ENCODE data around the gene THOP1.
A peak's percentile ranks its signal among the peaks of the same experiment; 100 is the strongest.
"Not testable (repeated sequence)": the region's sequence is repeated elsewhere in the genome, so short reads cannot be mapped to it uniquely, and the experiment has no call there.

Gene THOP1

DNA sequence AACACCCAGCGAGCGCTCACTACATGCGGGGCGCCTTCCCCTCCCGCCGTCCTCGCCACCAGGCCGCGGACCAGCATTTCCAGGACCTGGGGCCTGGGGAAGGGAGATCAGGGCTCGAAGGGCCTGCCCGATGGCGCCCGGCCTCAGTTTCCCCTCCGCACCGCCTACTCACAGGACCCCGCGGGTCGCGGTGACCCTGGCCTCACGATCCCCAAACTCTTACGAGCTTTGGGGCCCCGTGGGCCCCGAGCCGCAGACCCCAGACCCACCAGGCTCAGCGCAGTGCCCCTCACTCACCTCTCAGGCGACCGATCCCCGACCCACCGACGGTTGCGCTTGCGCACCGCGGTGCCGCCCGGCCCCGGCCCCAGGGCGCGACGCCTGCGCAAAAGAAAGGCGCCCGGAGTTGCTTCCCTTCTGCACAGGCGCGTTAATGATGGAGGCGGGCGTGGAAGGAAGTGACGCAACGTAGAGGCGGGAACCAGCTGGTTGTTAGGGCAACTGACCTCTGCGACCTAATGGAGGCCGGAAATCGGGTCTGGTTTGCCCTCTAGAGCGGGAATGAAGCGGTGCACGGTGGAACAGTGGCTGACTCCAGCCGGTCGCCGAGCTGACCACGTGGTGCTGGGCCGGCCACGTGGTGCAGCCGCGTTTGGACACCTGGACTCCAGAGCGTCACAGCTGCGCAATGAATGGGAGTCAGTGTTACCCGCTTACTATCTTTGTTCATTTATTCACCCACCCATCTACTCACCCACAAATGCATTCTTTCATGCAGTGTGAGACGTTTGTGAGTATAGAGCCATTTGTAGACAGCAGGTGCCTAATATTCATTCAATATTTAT is 2.1 kb upstream of the THOP1 start, which contains the start of gene SGTA:
Gene SGTA (minus strand): TSS at position 338 of the 845 bp plus-strand sequence. CDS start 14,205 bp downstream, outside the sequence.
- peak; percentile 96 for DNase-seq

DNA sequence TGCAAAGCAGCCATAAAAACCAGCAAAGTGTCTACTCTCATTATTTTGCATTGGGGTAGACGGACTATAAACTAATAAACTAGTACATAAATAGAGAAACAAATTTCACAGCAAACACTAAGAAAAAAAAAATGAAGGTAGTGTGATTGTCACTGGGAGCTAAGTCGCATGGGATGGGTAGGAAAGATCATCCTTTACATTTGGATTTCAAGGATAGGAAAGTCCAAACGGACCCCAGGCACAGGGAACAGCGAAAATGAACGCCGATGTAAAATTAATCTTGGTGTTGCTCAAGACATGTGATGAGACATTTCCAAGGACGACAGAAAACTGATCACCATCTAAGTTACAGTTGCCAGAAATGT is 1.5 kb upstream of the THOP1 start:
- no peak for DNase-seq

DNA sequence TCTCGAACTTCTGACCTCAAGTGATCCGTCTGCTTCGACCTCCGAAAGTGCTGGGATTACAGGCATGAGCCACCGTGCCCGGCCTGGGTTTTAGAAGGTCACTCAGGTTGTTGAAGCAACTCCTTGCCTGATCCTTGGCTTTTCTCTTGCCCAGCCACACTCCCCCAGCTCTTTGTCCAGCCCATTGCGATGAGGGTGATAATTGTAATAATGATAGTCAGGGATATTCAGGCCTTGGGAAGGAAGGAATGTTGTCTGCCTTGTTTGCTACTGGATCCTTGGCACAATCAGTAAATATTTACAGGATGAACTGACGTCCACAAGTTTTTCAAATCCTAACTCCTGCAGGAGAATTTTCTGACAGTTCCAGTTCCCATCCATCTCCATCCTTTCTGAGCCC is 1.8 kb downstream of the THOP1 start:
- no peak for DNase-seq

DNA sequence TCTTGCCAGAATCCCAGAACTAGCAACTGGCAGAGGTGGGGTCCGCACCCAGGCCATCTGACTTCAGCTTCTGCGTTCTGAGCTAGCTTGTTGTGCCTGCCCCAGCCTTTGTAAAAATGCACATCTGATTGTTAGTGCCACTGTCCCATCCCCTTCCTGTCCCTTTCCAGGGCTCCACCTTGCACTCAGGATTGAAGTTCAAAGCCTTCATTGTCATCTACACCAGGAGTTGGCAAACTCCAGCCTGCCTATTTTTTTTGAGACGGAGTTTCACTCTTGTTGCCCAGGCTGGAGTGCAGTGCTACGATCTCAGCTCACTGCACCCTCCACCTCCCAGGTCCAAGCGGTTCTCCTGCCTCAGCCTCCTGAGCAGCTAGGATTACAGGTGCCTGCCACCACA is 2.9 kb downstream of the THOP1 start:
- no peak for DNase-seq

DNA sequence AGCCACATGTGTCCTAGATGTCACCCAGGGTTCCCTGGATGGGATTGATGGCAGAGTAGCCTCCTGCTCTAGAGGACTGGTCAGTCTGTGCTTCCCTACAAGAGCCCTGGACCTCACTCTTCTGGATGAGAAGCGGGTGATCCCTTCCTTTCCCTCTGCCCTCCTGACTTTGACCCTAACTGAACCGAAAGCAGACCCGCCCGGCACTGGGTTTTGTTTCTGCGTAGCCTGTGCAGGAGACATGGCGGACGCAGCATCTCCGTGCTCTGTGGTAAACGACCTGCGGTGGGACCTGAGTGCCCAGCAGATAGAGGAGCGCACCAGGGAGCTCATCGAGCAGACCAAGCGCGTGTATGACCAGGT is 4.9 kb downstream of the THOP1 start:
- DNase-seq = no peak

DNA sequence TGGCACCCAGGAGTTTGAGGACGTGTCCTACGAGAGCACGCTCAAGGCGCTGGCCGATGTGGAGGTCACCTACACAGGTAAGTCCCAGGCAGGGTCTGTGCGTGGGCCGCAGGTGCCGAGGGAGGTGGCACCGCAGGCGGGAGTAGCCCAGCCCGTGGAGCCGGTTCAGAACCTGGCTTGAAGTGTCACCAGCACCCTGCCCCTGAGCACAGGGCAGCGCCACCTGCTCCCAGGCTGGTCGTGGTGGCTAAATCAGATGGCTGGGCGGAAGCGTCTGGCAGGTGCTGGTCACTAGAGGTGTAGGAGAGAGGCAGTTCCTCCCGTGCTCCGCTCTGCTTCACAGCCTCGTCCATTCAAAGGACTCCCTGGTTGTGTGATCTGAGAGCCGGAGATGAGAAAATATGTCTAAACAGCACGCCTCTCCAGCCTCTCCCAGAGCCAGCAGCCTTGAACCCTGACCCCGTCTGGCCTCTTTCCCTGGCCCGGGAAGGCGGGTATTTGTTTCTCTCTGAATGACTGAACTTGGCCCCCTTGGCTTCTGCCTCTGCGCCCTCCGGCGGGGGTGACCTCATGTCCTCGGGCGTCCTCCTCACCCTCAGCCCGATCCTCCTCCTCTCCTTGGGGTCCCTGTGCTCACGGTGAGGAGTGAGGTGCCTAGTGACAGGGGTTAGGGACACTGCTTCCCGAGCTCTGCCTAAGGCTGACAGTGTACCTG is 5.4 kb downstream of the THOP1 start:
- no peak for DNase-seq

DNA sequence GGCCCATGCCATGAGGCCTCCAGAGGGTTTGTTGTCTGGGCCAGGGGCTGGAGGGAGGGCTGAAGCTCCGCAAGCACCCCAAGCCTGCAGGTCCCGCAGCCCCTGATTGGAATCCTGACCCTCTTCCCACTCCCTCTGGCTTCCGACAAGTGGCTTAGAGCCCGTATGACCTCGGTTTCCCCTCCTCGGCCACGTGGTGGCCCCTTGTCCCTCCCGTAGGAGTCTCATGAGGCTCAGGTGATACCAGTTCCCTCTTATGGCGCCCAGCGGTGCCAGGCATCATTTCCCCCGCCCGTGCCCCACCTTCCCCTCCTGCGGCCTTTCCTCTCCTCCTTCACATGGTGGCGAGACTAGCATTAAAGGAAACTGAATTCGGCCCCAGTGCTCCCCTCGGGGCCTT is 6.1 kb downstream of the THOP1 start:
- DNase-seq = no peak

DNA sequence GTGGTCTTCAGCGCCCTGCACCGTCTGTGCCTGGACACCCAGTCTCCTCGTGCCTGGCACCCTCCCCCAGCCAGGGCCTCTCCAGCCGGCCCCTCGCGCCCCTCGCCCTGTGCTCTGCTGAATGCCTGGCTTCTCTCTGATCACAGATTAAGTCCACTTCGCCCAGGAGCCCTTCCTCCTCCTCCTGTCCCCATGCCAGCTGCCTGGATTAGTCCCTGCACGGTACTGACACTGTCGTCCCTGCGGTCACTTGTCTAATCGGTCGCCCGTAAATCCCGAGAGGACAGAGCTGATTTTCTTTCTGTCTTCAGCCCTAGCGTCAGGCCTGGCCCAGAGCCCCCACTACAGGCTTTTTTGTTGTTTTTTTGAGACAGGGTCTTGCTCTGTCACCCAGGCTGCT is 6.6 kb downstream of the THOP1 start:
- no peak for DNase-seq

DNA sequence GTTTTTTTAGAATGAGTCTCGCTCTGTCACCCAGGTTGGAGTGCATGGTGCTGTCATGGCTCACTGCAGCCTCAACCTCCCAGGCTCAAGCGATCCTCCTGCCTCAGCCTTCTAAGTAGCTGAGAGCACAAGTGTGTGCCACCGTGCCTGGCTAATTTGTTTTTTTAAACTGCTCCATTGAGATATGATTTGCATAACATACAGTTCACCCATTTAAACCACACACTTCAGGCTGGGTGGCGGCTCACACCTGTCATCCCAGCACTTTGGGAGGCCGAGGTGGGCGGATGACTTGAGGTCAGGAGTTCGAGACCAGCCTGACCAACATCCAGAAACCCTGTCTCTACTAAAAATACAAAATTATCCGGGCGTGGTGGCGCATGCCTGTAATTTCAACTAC is 7.4 kb downstream of the THOP1 start:
- DNase-seq = not testable (repeated sequence)

DNA sequence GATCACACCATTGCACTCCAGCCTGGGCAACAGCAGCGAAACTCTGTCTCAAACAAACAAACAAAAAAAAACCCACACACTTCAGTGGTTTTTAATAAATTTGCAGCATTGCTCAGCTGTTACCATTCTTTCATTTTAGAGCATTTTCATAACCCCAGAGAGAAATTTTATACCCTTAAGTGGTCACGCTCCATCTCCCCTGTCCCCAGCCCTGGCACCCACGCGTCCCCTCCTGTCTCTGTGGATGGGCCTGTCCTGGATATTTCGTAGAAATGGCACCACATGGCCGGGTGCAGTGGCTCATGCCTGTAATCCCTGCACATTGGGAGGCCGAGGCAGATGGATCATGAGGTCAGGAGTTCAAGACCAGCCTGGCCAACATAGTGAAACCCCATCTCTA is 7.8 kb downstream of the THOP1 start:
- DNase-seq = no peak

DNA sequence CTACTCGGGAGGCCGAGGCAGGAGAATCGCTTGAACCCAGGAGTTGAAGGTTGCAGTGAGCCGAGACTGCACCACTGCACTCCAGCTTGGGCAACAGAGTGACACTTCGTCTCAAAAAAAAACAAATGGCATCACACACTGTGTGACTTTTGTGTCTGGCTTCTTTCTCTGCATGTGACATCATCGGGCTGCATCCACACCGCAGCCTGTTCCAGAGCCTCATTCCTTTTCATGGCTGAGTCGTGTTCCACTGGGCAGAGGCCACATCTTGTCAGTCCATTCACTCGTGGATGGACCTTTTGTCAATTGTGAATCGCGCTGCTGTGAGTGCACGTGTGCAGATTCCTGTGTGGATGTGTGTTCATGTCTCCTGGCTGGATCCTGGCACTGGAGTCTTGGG is 8.3 kb downstream of the THOP1 start:
- no peak for DNase-seq

DNA sequence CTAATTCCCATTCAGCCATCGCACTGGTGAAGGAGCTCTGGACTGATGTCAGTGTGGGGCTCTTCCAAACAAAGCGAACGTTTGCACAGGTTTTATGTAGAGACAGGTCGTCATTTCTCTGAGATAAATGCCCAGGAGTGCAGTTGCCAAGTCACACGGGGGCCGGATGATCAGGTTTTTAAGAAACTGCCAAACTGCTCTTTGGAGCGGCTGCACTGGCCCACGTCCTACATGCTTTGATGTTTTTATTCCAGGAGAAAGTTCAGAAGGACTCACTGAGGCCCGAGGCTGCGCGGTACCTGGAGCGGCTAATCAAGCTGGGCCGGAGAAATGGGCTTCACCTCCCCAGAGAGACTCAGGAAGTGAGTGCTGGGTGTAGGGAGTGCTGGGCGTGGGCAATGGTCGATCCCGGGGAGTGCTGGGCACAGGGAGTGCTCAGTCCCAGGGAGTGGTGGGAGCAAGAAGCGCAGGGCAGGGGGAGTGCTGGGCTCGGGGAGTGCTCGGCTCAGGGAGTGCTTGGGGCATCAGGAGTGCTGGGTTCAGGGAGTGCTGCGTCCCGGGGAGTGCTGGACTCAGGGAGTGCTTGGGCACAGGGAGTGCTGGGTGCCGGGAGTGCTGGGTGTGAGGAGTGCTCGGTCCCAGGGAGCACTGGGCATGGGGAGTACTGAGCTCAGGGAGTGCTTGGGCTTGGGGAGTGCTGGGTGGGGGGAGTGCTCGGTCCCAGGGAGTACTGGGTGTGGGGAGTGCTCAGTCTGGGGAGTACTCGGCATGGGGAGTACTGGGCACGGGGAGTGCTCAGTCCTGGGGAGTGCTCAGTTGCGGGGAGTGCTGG is 10.7 kb downstream of the THOP1 start:
- no peak for DNase-seq

DNA sequence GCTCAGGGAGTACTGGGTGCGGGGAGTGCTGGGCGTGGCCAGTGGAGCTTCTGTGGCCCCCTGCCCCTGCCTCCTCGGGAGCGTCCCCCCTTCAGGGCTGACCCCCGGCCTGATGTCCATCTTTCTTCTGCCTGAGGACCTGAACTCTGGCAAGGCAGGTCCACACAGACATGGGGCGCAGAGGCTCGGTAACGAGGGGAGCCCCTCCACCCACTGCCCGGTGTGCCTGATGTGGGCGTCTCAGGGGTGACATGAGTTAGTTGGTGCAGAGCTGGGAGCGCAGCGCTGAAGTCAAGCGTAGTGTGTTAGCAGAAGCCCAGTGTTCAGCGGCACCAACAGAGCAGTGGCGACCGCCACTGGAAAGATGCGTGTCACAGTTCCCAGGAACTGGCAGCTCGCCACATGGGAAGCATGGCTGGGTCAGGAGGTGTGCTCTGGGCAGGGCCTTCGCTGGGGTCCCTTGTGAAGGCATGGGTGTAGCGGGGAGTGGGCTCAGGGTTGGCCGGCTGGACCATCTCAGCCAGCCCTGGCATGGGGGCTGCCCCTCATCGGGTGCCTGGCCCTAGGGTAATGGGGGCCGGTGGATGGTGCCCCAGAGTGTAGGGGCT is 11.5 kb downstream of the THOP1 start:
- no peak for DNase-seq

DNA sequence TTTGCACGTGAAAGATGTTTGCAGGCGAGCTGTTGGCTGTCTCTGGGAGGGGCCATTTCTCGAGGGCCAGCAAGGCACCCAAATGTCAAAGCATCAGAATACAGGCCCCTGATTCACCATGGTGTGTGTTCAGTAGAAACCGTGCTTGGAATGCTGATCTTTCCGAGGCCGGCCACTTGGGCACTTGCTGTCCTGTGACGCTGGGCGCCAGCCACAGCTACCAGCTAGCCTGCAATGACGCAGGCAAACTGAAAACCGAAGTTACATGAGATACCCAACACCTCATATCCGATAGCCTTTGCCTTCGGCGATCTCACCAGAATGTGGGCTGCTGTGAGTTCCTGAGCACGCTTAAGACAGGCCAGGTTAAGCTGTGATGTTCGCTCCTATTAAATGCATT is 12.0 kb downstream of the THOP1 start:
- DNase-seq = no peak

DNA sequence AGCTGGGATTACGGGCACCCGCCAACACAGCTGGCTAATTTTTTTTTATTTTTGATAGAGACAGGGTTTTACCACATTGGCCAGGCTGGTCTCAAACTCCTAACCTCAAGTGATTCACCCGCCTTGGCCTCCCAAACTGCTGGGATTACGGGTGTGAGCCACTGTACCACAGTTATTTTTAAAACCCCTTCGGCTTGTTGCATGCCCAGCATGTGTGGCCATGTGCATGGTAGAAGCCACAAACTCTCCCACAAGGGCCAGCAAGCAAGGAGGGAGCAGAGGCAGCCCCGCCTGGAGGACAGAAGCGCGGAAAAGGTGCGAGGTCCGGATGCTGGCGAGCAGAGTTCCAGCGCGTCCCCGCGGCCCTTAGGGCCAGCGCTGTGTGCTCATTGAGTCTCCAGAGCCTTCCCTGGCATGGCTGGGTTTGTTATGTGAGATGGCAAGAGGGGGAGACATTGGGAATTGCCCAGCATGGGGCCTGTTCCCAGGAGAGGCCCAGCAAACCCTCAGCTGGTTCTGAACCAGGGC is 12.9 kb downstream of the THOP1 start:
- no peak for DNase-seq

DNA sequence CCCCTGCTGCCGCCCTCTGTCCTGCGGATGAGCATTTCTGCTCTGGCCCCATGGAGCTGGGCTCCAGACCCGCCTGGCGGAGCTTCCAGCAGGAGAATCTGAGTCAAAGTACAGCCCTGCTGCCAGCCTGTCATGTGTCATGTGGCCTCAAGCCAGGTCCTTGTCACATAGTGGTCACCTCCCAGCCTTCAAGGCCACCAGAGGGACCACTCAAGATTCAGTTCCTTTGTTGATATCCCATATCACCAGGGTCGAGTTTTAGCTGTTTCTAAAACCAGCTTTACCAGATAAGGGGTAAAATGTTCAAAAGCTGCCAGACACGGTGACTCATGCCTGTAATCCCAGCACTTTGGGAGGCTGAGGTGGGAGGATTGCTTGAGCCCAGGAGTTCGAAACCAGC is 13.4 kb downstream of the THOP1 start:
- no peak for DNase-seq

DNA sequence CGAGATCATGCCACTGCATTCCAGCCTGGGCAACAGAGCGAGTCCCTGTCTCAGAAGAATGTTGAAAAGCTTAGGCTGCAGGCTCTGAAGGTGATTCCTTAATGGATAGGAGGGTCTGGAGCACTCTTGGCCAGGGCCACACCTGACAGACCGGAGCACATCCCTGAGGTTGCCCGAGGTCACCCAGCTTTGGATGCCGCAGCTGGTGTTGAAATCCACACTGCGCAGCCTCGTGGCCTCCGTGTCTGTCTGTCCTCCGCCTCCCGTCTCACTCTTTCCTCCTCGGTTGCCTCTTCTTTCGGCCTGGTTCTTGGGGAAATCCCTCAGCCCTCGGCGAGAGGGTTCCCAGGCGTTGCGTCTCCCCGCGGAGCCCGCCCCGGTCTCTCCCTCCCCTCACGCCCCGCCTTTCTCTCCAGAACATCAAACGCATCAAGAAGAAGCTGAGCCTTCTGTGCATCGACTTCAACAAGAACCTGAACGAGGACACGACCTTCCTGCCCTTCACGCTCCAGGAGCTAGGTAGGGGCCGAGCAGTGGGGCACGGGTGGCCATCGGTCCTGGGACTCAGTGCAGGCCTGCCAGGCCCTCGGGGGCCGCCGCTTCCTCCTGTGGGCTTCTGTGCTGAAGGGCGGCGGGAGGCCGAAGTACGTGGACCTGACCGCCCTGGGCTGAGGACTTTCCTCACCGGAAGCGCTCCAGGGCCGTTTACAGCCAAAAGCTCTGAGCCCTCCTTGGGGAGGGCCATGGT is 14.1 kb downstream of the THOP1 start:
- DNase-seq = no peak

DNA sequence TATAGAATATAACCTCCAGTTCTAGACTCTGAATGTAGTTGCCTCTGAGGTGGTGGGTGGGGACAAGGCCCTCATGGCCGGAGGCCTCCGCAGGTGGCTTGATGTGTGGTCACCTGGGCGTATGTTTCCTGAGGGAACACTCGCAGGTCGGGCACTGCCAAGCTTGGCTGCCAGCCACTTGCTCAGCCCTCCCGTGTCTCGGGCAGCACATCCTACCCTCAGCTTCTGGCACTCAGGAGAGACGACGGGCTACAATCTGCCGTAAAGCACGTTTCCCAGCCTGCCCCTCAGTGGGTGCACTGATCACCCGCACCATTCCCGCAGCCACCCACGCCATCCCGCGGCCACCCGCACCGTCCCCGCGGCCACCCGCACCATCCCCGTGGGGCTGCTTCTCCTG is 15.2 kb downstream of the THOP1 start:
- no peak for DNase-seq

DNA sequence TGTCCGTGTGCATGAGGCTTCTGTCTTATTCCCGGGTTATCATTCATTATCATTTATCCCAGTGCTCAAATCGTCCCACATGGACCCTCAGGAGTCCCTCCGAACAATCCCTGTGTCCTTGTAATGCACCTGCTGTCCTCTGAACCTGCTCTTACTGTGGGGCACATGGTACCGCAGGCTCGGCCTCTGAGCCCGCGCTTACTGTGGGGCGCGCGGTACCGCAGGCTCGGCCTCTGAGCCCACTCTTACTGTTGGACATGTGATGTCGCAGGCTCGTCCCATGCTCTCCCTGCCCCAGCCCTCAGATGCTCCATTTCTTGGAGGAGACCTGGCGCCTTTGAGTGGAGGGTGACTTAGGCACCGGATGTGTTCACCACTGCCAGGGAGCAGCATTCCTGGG is 17.5 kb downstream of the THOP1 start:
- no peak for DNase-seq

DNA sequence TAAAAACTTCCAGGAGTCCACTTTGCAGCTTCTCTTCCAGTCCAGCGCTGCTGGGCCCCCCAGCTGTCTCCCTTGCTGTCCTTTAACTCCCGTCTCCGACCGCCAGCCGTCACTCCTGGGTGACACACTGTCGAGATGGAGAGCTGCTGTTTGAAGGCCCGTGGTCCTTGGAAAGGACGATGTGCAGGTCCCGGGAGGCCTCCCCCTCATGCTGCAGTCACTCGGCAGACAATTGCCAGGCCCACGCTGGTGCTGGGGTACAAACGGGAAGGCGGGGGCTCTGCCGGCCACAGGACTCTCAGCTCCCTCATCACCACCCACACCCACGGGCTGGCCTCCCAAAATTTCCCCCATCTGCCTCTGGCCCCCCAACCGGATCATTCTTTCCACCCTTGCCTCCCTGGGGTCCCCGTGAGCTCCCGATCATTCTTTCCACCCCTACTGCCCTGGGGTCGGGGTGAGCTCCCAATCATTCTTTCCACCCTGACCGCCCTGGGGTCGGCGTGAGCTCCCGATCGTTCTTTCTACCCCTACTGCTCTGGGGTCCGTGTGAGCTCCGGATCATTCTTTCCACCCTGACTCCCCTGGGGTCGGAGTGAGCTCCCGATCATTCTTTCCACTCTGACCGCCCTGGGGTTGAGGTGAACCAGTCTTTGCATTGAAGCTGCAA is 18.3 kb downstream of the THOP1 start:
- no peak for DNase-seq

DNA sequence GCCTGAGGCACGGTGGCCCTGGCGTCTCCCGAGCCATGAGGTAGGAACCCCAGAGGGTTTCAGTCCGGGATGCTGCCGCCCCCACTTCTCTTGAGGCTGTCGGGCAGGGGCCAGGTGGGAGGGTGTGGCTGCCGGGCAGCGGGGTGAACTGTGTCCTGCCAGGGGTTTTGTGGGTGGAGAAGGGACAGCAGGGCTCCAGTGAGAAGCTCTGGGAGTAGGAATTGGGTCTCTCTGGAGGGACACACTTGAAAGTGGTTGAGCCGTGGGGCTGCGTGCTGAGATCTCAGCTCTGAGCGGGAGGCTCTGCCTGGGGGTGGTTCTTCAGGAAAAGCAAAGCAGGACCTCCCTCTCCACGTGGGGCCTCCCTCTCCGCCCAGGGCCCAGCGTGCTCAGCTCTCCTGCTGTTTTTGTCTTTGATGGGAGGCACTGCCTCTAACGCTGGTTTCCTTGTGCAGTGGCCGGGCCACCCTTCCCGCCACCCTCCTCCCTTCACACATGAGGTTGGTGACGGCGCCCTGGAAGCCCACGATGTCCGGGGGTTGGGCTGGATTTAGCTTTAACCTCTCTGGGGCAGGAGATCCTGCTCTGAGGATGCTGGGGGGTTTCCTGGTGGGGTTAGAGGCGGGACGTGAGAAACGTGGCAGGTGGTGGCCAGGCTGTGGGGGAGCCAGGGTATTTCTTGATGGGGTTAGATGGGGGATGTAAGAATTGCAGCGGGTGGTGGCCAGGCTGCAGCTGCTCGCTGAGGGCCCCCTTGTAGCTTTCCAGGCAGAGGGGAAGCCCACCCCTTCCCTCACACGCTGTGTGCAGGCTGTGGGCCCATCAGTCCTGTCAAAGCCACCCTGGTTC is 19.1 kb downstream of the THOP1 start:
- no peak for DNase-seq

All from NCI-H2029 treated with DMSO at 0.1 percent for 48 hours (cell line).